GM19395 (cell line): ENCODE data around the gene MTMR3.
"Not testable (repeated sequence)": the region's sequence is repeated elsewhere in the genome, so short reads cannot be mapped to it uniquely, and the experiment has no call there.

Experiments
- ATAC-seq: cut with Tn5 transposase; IDR thresholded peaks from one replicate; pipeline ENCODE4 v1.9.1; 2021; ENCODE audit warnings: mild to moderate bottlenecking, moderate library complexity; ENCODE audit not compliant: unreplicated experiment

MTMR3 gene

DNA sequence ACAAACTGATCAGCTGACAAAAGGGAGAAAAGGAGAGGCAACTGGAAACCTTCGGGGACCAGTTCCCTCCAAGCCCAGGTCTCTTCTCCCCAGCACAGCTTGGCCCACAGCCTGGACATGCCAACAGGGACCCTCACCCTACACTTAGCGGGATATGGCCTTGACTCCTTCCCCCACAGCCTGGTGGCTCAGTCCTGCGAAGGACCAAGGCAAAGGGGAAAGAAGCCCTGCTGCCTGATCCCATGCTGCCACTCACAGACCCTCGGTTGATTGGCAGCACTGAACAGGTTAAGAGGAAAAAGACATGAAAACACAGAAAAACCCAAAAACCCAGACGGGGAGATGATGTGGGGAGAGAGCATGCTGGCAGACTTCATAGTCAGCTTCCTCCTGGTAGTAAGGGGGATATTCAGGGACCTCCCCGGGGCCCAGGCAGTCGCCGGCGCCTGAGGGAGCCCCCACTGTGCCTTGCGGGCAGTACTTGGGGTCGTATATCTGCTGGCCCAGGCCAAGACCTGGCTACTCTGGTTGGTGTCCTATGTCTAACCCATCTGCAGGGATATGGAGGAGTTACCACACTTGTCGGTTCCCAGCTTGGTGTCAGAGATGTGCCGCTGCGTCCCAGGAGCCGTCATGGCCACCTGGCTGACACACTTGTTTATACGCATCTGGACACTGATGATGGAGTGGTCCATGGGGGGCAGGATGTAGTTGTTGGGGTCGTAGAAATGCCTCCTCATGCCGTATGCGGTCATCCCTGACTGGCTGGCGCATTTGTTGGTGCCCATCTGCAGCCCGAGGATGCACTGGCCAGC is 163.1 kb downstream of the MTMR3 start:
- ATAC-seq: no peak

DNA sequence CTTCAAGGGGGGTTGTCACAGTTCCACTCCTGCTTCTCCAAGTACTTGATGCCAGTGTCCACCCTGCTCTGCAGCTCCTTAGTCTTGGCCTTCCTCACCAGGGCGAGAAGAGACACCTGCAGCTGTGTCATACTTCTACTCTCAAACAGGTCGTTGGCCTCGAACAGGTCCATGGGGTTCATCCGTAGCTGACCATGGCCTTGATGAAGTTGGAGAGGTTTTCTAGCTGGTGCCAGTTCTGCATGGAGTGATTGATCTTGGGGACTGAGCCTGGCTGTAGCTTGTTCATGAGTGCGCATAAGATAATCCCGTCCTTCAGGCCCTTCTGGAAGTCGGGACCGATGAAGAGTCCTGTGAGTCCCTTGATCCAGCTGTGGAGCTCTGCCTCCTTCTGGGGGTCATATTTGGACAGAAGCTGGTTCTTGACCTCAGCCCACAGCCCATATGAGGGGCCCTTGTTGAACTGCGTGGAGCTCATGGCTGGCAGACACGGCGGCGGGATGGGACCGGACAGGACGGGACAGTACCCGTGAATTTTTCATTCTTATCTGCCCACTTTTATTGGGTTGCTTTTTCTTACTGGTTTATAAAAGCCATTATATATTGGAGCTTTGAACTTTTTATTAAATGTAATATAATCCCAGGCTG is 163.9 kb downstream of the MTMR3 start:
- no peak for ATAC-seq

DNA sequence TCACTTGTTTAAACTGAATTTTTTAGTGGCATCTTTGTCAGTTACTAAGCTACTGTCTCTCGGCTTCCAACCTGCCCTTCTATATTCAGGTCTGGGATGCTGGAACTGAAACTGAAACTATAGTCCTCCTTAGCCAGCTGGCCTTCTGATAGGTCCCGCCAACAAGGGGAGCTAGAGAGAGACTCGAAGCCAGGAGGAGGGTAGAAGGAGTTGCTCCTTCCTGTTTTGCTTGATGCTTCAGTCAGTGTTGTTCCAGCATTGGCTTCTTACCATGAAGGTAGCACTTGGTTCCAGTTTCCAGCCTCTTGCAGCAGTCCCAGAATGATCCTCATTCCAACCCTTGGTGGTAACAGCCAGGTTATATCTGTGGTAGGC is 164.4 kb downstream of the MTMR3 start:
- no peak for ATAC-seq

DNA sequence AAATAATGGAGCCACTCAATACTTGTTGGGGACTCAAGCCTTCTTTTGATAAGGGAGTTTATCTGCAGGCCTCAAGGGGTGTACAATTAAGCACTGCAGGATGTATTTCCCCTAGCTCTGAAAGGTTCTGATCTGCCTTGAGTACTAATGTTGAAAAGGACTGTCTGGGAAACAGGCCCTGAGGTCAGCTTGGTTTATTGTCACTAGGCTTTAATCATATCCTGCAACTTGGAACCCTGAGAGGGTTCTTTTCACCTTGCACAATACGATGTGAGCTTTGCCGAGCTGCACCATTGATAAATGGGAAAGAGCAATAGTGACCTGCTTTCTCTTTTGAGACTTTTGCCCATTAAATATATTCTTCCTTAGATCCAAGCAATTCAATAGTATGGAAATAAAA is 165.7 kb downstream of the MTMR3 start:
- ATAC-seq: no peak

DNA sequence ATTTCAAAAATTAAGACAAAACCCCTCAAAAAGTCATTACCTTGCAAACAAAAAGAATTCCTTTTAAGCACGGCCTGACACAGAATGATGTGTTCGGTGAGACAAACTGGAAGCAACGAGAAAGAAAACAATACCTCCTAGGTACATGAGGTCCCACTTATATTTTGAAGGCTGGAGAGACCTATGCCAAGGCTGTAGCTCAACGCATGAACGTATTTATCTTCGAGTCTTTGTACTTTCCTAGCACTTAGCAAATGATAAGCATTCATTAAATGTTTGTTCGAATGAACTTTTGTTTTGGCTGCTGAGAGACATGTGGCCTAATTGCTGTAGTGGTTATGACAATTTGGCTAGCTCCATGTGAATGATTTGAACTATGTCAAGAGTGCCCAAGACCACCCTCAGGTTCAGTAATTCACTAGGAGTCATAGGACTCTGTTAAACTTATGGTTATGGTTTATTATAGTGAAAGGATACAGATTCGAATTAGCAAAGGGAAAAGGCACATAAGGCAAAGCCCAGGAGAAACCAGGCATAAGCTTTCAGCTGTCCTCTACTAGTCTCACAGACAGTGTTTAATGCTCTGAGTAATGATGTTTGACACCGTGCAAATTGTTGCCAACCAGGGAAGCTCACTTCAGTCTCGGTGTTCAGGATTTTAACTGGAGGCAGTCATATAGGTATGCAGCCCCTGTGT is 171.2 kb downstream of the MTMR3 start:
- ATAC-seq: no peak

DNA sequence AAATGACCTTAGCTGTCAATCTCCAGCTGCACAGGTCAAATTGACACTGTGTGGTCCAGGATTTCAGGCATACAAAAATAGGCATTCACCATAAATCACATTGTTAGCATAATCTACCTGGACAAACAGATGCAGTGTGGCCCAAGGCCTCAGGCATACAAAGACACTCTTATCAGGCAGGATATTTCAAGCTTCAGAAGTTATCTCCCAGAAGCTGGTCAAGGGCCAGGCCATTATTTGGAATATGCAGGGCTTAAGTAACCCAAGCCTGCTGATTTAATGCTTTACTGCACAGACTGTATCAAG is 171.7 kb downstream of the MTMR3 start:
- no peak for ATAC-seq

DNA sequence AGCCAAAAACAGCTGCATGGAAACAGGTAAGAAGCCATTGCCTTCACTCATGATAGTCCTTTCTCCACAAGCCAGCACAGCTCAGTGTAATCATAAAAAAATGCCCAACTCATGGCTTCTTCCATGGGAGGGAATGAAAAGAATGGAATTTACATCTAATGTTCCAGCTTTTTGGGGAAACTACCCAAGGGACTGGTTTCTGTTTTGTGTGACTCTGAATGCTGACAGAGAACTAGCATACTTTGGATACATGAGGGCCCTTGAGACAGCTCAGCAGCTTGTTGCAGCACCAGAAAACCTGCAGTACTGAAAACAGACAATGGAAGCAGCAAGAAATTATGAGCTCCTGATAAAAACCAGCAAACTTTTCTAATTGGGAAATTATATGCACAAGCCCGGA is 173.0 kb downstream of the MTMR3 start:
- ATAC-seq: no peak

DNA sequence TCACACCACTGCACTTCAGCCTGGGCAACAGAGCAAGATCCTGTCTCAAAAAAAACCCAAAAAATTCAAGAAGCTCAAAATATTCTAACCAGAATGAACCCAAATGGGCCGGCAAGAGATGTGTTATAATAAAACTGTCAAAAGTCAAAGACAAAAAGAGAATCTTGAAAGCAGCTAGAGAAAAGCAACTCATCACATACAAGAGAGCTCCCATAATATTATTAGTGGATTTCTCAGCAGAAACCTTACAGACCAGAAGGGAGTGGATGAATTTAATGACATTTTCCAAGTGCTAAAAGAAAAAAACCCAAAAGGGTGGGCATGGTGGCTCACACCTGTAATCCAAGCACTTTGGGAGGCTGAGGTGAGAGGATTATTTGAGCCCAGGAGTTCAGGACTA is 174.4 kb downstream of the MTMR3 start:
- no peak for ATAC-seq

DNA sequence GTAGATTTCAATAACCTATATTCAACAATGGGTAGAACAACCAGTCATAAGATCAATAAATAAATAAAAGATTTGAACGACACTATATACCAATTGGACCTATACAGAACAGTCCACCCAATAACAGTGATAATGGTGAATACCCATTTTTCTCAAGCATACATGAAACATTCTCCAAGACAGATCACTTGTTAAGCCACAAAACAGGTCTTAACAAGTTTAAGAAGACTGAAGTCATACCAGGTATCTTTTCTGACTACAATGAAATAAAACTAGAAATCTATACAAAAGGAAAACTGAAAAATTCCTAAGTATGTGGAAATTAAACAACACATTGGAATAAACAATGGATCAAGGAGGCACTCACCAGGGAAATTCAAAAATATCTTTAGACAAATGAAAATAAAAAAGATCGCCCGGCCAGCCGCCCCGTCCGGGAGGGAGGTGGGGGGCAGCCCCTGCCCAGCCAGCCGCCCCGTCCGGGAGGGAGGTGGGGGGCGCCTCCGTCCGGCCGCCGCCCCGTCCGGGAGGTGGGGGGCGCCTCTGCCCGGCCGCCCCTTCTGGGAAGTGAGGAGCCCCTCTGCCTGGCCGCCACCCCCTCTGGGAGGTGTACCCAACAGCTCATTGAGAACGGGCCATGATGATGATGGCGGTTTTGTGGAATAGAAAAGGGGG is 176.5 kb downstream of the MTMR3 start:
- not testable (repeated sequence) for ATAC-seq

DNA sequence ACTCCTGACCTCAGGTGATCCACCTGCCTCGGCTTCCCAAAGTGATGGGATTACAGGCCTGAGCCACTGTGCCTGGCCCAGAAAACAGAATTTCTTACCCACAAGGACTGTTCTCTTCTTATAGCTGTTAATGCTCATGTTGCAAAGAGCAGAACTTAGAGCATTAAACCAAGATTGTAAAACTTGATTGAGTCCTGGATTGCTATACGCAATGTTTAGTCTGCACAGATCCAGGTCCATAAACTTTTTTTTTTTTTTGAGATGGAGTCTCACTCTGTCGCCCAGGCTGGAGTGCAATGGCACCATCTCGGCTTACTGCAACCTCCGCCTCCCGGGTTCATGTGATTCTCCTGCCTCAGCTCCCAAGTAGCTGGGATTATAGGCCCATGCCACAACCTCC is 178.1 kb downstream of the MTMR3 start:
- not testable (repeated sequence) for ATAC-seq

DNA sequence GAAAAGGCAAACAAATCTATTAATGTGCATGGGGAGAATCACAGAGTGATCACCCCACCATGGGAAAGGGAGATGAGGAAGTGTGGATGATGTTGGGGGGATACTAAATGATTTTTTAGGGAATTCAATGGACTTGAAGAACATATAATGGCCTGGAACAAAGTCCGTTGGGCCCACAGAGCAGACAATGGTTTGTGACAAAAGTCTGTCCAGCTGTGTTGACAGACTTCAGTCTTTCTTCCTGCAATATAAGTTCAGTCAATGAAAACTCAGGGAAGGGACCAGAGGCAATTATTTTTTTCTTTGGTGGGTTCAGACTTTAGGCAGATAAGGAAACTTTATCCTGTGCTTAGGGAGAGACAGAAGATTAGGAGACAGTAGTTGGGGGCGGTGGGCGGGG is 179.3 kb downstream of the MTMR3 start:
- ATAC-seq: no peak

DNA sequence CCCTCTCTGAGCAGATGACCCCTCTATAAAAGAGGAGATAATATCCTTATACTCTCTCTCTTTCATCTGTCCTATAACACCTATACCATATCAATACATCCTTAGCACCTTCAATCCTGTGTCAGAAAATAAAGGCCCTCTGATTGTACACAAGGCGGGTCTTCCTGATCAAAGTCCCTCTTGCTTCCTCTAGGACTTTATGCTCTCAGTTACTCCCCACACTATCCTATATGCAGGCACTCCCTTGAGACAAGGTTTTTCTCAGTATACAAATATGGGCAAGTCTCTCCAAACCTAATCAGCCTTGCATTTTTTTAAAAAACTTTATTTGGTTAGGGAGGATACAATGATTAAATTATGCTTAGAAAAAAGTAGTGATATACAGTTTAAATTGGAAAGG is 180.0 kb downstream of the MTMR3 start:
- no peak for ATAC-seq

DNA sequence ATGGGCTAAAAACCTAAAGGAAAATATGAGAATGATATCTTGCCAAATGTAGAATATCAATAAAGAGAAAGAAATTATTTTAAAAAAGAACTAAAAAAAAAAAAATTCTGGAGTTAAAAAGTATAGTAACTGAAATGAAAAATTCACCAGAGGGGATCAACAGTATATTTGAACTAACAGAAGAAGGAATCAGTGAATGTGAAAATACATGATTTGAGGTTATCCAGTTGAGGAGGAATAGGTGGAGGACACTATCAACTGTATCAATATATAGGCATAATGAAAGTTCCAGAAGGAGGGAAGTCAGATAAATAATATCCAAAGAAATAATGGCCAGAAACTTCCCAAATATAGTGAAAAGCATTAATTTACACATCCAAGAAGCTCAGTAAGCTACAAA is 181.2 kb downstream of the MTMR3 start:
- no peak for ATAC-seq

DNA sequence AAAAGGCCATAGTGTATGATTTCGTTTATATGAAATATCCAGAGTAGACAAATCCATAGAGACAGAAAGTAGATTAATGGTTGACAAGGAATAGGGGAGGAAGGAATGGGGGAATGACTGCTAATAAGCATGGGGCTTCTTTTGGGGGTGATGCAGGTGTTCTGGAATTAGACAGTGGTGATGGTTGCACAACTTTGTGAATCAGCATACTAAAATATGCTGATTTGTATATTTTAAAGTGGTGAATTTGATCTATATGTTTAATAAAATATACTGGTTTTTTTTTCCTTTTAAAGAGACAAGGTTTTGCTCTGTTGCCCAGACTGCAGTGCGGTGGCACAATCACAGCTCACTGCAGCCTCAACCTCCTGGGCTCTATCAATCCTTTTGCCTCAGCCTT is 190.8 kb downstream of the MTMR3 start:
- no peak for ATAC-seq

DNA sequence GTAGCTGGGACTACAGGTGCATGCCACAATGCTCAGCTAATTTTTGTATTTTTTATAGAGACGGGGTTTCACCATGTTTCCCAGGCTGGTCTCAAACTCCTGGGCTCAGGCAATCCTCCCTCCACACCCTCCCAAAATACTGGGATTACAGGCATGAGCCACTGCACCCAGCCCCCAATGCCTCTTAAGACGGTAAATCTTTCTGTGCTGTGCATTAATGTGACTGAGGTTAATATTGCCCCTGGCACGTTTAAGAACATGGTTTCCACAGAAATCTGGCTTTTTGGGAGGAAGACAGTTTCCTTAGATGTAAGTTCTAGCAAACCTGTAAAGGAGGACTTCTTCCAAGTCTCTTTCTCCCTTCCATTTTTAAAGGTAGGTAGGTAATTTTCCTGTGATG is 191.2 kb downstream of the MTMR3 start:
- ATAC-seq: no peak

DNA sequence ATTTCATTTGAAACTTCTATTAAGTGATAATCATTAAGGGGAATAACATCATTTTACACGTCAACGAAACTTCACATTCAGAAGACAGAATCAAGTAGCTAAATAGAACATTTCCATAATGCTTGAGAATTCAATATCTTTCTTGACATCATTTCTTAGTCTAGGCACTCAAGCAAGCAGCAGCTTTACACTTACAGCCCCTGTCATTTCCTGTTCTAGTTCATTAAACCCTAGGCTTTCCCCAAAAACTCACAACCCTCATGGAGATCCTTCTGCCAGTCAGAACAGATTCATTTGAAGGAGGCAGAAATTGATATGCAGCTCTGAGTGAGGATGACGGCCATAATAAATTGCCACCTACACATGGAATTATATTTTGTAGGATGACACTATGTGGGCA is 192.0 kb downstream of the MTMR3 start:
- ATAC-seq: no peak

DNA sequence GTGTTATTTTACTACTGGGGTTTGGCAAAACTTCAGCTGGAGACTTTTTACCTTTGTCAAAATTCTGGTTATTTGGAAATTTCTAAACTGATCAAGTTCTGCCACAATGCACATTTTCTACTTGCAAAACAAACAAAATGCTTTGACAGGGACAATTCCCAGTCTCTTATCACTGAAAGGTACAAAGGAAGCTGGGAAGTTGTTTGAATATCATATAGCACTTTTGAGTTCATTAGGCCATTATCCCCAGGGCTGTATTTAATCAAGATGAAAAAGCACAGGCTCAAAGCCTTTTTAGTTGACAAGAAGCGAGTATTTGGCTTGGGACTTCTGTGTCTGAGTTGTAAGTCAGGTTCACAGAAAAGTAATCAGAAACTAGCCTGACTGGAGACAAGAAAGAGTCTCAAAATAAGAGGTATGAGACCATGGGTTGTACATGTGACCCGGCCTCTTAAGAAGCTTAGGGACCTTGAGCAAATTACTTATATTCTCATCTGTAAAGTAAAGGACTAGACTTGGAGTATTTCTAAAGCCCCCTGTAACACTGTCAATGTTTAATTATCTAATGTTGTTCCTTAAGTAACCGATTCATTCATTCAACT is 194.4 kb downstream of the MTMR3 start:
- no peak for ATAC-seq

DNA sequence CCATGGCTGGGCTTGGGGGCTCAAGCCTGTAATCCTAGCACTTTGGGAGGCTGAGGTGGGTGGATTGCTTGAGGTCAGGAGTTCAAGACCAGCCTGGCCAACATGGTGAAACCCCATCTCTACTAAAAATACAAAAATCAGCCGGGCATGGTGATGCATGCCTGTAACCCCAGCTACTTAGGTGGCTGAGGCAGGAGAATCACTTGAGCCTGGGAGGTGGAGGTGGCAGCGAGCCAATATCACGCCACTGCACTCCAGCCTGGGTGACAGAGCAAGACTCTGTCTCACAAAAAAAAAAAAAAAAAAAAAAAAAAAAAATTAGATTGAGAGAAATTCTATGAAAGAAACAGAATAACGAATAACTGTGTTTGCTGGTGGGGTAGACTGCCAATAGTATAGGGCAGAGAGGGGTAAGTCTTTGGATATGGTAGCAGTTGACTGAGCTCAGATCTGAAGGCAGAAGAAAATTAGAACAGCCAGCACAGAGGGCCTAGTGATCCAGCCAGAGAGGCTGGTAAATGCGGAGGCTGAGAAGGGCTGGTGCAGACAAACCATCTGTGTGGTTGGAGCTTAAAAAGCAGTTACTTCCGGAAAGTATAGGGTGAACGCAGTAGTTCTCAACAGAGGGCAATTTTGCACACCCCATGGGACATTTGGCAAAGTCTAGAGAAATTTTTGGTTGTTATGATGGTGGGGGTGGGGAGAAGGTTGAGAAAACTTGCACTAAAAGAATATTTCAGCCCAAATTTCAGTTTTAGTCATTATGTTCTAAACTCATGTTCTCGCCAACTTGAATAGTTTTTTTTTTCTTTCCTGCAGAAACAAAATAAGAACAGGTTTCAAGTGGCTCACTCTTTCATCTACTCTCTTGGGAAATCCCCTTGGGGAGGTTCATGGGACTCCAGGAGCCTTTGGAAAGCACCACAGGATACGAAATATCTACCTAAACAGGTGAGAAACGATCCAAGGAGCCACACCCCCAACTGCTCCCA is 195.6 kb downstream of the MTMR3 start:
- ATAC-seq: no peak

DNA sequence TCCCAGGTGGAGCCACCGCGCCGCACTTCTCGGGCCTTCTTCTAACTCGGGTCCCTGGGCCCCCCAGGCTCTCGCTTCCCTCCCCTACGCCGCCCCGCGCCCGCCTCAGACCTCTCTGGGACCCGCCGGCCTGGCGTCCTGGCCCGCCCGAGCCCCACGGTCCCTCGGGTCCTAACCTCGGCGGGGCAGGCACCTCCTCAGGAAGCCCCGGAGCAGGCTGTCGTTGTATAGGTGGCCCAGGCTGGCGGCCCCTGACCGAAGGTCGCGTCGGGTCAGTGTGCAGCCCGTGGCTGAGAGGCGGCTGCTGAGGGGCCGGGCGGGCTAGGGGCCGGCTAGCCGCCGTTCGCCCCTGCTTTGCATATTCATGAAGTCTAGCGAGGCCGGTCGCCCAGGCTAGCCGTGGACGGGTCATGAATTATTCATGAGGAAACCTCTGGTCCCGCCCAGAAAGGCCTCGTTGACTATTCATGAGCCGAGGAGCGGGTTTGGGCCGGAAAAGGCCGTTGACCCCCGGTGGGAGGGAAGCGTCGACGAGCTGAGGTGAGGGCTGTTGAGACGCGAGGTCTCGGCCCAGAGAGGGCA is 197.1 kb downstream of the MTMR3 start, which contains the start of gene HORMAD2:
HORMAD2 (plus strand) TSS at position 513 of the 582 bp plus-strand sequence. CDS start 13,489 bp downstream, outside the sequence.
- no peak for ATAC-seq
